ENCODE data around the gene MRPL43. TPM values are rescaled to one million over a fixed set of nuclear protein-coding genes. Genes with fewer than 3 reads are reported as not detected.

The MRPL43 gene
- total RNA-seq, 2 experiments from 2014 or later = 56.7 to 56.8 TPM

- ChIA-PET POLR2A (no interaction called here), CTCF (no interaction called here)
Observed at GRCh38 chr10:101021692-101022251, 34.5 kb upstream of the MRPL43 start.

- ChIA-PET POLR2A (no interaction called here), CTCF (no interaction called here)
Observed at GRCh38 chr10:101021239-101021638, 33.9 kb upstream of the MRPL43 start.

GRCh38 chr10:101020427-101021075, 33.3 kb upstream of the MRPL43 start:
- ChIA-PET CTCF (interaction anchor here (2.6 to 3.0 kb wide), 2 partner anchors 22 to 30 kb away, joined by 11 to 23 read pairs; no protein-coding TSS in a partner anchor), POLR2A (no interaction called here)

GRCh38 chr10:101019440-101019703, 32.1 kb upstream of the MRPL43 start:
- CTCF ChIA-PET = interaction anchor here (0.6 to 3.0 kb wide), 16 partner anchors 8 to 122 kb away, joined by 3 to 23 read pairs (median 5); partner anchors contain the start of genes KAZALD1, PDZD7 and SFXN3
- POLR2A ChIA-PET = no interaction called here

- POLR2A ChIA-PET = no interaction called here
- CTCF ChIA-PET = interaction anchor here (0.6 to 3.0 kb wide), 16 partner anchors 8 to 123 kb away, joined by 3 to 23 read pairs (median 5); partner anchors contain the start of genes KAZALD1, PDZD7 and SFXN3
Observed at GRCh38 chr10:101018600-101019439, 31.5 kb upstream of the MRPL43 start.

- POLR2A ChIA-PET = no interaction called here
Observed at GRCh38 chr10:101018118-101018599, 30.9 kb upstream of the MRPL43 start.

GRCh38 chr10:101016814-101017213, 29.5 kb upstream of the MRPL43 start:
- POLR2A ChIA-PET = no interaction called here

More at GRCh38 chr10:101018118-101018599, 30.9 kb upstream of the MRPL43 start:
- CTCF ChIA-PET = interaction anchor here (1.1 to 3.0 kb wide), 11 partner anchors 8 to 123 kb away, joined by 3 to 23 read pairs (median 6); partner anchors contain the start of genes KAZALD1, PDZD7 and SFXN3

GRCh38 chr10:101015582-101015973, 28.3 kb upstream of the MRPL43 start:
- POLR2A ChIA-PET = no interaction called here

More at GRCh38 chr10:101016814-101017213, 29.5 kb upstream of the MRPL43 start:
- CTCF ChIA-PET = interaction anchor here (1.1 to 4.6 kb wide), 5 partner anchors 12 to 275 kb away, joined by 3 to 25 read pairs (median 5); partner anchors contain the start of genes KAZALD1 and SEMA4G

GRCh38 chr10:101014966-101015581, 27.8 kb upstream of the MRPL43 start:
- CTCF ChIA-PET = interaction anchor here (0.6 to 4.6 kb wide), 22 partner anchors 8 to 573 kb away, joined by 3 to 36 read pairs (median 6); partner anchors contain the start of genes KAZALD1, LZTS2, PDZD7 and SEMA4G
- POLR2A ChIA-PET = interaction anchor here (0.6 kb wide), 2 partner anchors 46 to 1699 kb away, joined by 3 read pairs; partner anchors contain the start of gene ARL3

More at GRCh38 chr10:101015582-101015973, 28.3 kb upstream of the MRPL43 start:
- CTCF ChIA-PET = interaction anchor here (0.6 to 4.6 kb wide), 13 partner anchors 13 to 1047 kb away, joined by 3 to 36 read pairs (median 7); partner anchors contain the start of genes KAZALD1, LZTS2, PDZD7 and SEMA4G

- ChIA-PET CTCF (interaction anchor here (0.7 to 4.6 kb wide), 23 partner anchors 9 to 546 kb away, joined by 3 to 36 read pairs (median 5); partner anchors contain the start of genes KAZALD1, LZTS2, PDZD7 and SFXN3), POLR2A (interaction anchor here (0.6 to 0.7 kb wide), 3 partner anchors 16 to 180 kb away, joined by 3 to 5 read pairs (median 4); partner anchors contain the start of gene PDZD7)
Observed at GRCh38 chr10:101014230-101014884, 27.1 kb upstream of the MRPL43 start.

- ChIA-PET POLR2A (interaction anchor here (0.7 kb wide), 1 partner anchor 179 kb away, joined by 4 read pairs; no protein-coding TSS in a partner anchor), CTCF (interaction anchor here (0.6 to 4.6 kb wide), 15 partner anchors 8 to 547 kb away, joined by 3 to 36 read pairs (median 6); partner anchors contain the start of genes KAZALD1, LZTS2, PDZD7 and SFXN3)
Observed at GRCh38 chr10:101013365-101013825, 26.1 kb upstream of the MRPL43 start.

- ChIA-PET CTCF (interaction anchor here (0.9 to 2.2 kb wide), 4 partner anchors 10 to 17 kb away, joined by 3 to 14 read pairs (median 4); partner anchors contain the start of gene LZTS2), POLR2A (no interaction called here)
Observed at GRCh38 chr10:101012525-101013364, 25.4 kb upstream of the MRPL43 start.

- ChIA-PET CTCF (interaction anchor here (0.9 to 2.2 kb wide), 4 partner anchors 9 to 18 kb away, joined by 3 to 14 read pairs (median 4); partner anchors contain the start of gene LZTS2), POLR2A (no interaction called here)
Observed at GRCh38 chr10:101011517-101012423, 24.5 kb upstream of the MRPL43 start.

GRCh38 chr10:101010329-101010728, 23.0 kb upstream of the MRPL43 start:
- POLR2A ChIA-PET = no interaction called here
- CTCF ChIA-PET = interaction anchor here (1.1 to 2.2 kb wide), 2 partner anchors 8 to 11 kb away, joined by 4 to 14 read pairs; partner anchors contain the start of gene LZTS2

- ChIA-PET CTCF (interaction anchor here (1.5 to 1.9 kb wide), 2 partner anchors 10 to 11 kb away, joined by 5 to 6 read pairs; no protein-coding TSS in a partner anchor), POLR2A (no interaction called here)
Observed at GRCh38 chr10:101008823-101009423, 21.6 kb upstream of the MRPL43 start.

Data from activated CD8-positive, alpha-beta memory T cell treated with anti-CD3 and anti-CD28 coated beads for 36 hours (primary cell).